HG03175 (cell line): Measurements from ENCODE around the gene PHLDA2.
"Not testable (repeated sequence)": the region's sequence is repeated elsewhere in the genome, so short reads cannot be mapped to it uniquely, and the experiment has no call there.

Source experiments
- ATAC-seq: cut with Tn5 transposase; IDR thresholded peaks from one replicate; pipeline ENCODE4 v1.9.1; 2021; ENCODE audit warnings: mild to moderate bottlenecking, moderate library complexity; ENCODE audit not compliant: unreplicated experiment

Gene PHLDA2

DNA sequence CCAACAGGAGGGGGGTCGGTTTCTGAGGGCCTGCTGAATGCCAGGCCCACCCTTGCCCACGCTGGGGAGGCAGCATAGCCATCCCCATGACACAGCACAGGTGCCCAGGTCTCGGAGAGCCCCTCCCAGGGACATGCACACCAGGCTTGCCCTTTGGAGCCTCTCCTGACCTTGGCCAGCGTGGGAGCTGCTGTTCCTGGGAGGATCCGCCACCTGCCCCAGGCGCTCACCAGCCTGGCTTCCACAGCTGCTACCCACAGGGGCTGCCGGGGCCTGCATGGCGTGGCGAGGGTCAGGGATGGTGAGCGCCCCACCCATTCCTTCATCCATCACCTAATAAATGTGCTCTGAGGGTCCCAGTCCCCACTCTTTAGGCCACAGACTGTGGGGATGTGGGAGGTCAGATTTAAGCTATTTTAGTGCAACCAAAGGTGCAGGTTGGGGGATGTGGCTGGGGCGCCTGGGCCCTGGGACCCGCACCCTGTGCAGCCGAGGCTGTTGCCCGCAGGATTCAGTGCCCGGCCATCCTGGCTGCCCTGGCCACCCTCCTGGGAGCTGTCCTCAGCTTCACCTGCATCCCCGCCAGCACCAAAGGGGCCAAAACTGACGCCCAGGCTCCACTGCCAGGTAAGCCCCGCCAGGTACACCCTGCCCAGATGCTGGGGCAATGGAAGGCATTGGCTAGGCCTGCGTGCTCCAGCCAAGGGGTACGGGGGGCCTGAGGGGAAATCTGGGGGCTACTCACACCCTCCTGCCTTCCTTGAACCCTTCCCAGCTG is 12.9 kb downstream of the PHLDA2 start:
- ATAC-seq: no peak

DNA sequence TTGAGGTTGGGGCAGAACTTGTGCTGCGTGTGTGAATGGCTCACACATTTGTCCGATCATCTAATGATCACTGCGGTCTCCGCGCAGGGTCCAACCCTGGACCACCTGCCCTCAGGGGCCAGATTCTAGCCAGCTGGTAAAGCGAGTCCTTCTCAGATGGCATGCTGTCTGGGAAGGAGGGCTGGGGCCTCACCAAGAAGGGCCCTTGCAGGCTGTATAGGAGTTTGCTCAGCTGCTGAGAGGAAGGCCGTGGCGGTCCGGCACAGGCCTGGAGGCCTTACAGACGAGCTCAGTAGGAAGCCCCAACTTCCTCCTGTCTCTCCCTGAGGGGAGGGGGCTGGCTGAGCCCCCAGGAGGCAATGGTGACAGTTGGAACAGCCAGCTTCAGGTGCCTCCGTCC is 13.7 kb downstream of the PHLDA2 start:
- ATAC-seq: no peak

DNA sequence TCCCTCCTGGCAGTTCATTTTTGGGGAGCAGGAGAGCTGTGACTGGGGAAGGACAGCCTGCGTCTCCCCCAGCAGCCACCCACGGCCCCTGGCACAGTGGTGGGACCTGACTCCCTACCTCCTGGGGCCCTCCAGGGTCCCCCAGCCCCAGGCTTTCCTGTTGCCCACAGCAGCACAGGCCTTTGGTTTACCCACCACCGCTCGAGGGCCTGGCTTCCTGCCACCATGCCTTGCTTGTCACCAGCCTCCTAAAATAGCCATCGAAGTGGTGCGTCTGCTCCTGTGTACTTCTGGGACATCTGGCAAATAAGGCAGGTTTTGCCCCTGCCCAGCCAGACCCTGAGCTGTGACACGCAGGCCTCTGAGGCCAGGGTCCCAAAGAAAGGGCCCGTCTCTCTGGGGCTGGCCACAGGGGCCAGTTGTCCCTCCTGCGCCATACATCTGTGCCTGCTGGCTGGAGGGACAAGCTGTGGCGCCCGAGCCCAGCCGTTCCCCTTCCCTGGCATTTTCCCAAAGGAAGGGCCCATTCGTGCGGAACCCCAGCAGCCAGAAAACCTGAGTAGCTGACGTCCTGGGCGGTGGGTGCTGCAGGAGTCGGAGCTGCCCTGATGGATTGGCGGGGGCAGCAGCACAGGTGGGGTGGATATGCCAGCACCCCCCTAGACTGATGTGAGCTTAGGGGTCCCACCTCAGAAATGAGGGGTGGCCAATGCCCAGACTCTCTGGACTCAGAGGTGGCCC is 14.6 kb downstream of the PHLDA2 start:
- no peak for ATAC-seq

DNA sequence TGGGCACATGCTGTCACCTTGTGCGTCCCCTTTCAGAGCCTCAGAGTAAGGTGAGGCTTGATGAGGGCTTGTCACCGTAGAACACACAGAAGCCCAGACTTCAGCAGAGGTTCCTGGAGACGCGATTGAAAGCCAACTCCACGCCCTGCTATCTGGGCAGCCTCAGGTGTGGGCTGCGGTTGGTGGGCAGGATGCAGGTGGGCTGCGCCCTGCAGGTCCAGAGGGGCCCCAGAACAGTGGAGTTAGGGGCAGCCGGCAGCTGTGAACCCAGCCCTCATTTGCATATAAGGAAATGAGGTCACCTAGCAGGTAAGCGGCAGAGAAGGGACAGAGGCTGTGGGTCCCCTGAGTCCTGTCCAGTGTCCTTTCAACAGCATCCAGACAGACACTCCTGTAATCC is 15.4 kb downstream of the PHLDA2 start:
- no peak for ATAC-seq

DNA sequence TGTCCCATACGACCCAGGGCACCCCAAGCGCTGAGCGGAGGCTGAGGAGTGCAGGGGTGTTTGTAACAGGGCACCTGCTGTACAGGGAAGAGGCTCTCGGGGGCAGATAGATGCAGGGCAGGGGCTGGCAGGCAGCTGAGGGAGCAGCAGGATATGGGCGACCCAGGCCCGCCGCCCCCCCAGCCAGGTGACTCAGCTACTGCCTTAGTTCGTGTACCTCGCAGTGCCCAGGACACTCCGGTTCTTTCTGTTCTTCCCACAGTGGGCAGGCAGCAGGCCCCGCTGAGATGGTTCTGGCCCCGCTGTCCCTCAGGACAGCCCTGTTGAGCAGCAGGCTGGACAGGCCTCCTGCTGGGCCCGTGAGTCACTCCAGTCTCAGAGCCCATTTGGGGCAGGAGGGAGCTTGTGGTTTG is 16.2 kb downstream of the PHLDA2 start:
- ATAC-seq: no peak

DNA sequence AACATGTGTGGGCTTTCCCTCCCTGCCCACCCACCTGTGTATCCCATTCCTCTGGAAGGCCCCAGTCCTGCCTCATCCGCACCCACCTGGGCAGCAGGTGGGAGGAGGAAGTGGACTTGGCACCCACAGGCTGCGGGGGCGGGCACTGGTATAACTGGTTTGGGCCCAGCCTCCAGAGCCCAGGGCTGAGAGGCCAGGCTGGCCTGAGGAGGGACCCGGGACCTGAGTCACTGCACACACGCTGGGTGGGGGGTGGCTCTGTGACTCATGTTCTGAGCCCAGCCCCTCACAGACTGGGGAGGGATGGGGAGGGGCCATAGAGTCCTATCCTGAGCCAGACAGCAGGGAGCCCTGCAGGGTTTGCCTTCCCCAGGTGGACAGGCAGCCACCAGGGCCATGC is 16.7 kb downstream of the PHLDA2 start:
- no peak for ATAC-seq

DNA sequence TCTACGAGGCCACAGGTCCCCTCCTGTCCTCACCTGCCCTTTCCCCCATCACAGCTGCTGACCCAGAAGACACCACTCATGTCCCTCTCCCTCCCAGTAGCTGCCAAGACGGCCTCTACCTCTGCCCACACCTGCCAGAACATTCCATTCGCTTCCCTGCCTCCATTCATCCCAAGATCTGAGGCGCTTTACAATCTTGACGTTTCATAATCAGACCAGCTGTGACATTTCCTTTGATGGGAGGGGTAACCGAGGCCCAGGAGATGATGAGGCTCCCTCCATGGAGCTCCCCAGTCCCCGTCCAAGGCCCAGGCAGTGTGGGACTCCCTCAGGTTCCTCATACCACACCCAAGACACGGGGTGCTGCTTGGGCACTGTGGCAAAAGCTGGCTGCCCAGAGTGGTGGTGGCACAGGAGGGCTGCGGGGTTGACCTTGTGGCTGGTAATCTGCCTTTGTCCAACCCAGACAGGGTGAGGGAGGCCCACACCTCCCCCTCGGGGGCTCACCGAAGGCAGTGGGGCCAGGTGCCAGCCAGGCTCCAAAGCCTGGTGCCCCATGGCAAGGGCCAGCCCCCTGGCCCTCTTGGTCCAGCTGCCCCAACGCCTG is 17.3 kb downstream of the PHLDA2 start:
- no peak for ATAC-seq

DNA sequence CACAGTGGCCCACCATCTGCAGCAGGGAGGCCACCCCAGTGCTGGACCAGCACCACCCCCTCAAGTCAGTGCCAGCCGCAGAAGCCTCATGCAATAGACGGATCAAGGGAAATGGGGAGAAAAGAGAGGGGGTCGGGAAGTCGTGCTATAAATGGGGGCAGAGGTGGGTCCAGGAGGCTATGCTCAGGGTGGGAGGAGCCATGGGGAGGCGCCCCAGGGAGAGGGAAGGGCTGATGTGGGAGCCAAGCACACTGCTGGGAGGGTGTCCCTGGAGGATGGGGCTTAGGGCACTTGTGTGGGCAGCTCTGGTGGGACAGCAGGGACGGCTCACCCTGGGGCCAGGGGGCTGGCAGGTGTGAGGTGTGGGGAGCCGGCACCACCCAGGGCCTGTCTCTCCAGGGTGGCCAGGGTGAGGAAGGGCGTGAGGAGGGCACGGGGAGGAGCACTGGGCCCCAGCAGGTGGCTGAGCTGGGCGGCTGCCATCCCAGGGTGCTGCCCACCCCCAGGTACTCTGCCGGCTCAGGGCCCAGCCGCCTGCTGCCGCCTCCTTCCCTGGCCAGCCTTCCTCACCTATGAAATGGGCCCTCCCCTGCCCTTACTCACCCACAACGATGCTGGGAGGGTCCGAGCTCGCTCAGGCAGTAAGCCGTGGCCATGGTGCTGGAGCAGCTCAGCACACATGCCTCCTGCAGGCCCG is 18.0 kb downstream of the PHLDA2 start:
- no peak for ATAC-seq

DNA sequence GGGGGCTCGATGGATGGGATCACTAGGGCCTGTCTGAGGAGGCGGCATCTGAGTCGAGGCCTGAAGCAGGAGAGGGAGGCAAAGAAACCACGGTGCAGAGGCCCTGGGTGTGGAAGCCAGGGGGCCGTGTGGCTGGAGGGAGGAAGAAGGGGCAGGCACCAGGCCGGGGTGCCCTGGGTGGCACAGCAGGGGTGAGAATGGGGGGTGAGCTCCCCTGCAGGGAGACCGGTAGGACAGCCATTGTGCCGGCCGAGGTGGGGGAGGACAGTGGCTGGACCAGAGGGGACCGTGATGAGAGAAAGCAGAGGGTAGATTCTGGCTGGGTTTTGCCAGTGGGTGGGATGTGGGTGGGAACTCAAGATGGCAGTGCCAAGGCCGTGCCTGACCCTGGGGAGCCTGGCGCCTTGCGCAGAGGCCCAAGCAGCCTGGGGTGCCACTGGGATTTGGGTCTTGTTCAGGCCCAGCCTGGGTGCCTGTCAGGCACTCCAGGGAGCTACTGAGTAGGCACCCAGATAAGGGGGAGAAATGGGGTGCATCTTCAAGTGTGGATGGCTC is 18.7 kb downstream of the PHLDA2 start:
- no peak for ATAC-seq

DNA sequence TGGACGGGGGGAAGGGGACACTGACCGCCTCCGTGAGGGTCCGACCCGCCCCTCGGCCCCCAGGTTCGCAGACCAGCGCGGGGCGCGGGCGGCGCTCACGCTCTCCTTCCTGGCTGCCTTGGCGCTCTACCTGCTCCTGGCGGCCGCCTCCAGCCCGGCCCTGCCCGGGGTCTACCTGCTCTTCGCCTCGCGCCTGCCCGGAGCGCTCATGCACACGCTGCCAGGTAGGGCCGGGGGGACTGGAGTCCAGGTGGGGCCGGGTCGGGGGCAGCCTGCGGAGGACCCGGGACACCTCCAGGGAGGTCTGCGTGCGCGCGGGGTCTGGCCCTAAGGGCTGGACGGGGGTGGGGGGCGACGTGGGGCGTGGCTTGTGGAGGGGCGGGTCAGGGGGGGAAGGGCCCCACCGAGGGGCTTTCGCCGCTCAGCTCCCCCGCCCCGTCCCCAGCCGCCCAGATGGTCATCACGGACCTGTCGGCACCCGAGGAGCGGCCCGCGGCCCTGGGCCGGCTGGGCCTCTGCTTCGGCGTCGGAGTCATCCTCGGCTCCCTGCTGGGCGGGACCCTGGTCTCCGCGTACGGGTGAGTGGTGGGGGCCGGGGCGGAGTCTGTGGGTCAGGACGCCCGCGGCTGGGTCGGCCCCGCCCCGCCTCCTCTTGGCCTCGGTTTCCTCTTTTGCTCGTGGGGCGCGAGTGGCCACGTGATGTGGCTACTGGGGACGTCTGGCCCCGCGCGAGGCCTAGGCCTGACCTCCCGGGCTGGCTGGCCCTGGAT is 19.9 kb downstream of the PHLDA2 start:
- ATAC-seq: no peak

DNA sequence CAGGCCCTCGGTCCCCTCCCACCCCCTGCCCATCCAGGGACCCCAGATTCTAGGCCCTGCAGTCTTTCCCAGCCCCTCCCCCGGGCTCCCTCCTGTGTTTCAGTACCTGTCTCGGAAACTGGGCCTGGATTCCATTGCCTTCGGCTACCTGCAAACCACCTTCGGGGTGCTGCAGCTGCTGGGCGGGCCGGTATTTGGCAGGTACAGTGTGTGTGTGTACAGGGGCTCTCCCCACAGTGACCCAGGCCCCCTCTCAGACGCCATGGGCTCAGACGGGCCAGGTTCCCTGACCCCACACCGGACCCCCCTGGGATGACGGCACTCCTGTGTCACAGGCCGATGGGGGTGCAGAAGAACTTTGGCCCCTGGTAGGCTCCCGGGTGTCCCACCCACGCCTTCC is 21.1 kb downstream of the PHLDA2 start:
- no peak for ATAC-seq

DNA sequence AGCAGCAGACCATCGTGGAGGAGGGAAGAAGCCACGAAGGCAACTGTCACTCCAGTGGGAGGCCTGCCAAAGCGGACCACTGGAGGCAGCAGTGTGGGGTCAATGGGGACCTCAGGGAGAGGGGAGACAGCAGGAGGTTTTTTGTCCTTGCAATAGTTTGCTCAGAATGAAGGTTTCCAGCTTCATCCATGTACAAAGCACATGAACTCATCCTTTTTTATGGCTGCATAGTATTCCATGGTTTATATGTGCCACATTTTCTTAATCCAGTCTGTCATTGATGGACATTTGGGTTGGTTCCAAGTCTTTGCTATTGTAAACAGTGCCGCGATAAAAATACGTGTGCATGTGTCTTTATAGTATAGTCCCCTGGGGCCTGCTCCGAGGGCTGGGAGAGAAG is 23.9 kb downstream of the PHLDA2 start:
- ATAC-seq: not testable (repeated sequence)

DNA sequence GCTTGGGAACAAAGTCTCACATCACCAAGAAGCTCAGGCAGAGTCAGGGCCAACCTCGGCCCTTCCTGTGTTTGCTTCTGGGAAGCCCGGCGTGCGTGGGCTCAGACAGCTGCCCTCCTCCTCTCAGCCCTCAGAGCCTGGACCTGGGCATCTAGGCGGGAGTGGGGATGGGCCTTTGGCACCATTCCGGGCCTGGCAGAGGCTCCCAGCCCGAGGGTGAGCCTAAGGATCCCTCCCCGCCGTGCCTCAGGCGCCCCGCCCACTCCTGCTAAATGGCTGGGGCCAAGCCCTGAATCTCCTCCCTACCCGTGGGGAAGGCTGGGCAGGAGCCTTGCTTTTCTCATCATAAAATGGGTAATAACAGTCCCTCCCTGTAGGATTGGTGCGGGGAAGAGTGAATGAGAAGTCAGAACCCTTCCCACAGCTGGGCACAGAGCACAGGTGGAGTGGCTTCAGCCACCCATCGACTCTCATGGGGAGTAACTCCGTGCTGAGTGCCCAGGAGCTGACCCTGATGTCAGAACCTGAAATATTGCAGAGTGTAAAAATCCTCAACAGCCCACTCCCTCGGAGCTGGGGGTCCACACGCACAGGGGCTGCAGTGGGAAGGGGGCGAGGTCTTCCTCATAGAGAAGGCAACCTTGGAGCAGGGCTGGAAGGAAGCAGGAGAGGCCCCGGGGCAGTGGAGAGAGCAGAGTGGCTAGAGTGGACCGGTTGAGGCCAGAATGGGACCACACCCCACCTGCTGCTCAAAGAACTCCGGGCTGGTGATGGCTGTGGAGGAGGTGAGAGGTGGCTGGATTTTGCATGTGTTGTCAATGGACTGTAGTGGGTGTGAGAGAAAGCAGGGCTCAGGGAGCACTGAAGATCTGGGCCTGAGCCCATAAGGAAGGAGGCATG is 24.8 kb downstream of the PHLDA2 start:
- ATAC-seq: no peak

DNA sequence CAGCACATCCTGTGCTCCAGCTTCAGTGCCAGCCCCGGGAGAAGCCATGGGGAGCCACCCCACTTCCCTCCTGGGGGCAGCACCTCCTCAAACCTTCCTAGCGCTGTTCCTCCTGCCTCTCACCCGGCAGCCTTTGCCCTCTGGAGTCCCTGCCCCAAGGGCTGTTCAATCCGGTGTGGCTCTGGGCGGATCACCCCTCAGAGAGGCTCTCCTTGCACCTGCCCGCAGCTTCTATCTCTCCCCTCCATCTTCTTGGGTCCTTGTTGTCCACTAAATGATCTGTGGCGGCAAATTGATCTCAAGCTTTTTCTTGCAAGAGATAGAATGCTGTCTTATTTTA is 25.6 kb downstream of the PHLDA2 start:
- ATAC-seq: no peak

DNA sequence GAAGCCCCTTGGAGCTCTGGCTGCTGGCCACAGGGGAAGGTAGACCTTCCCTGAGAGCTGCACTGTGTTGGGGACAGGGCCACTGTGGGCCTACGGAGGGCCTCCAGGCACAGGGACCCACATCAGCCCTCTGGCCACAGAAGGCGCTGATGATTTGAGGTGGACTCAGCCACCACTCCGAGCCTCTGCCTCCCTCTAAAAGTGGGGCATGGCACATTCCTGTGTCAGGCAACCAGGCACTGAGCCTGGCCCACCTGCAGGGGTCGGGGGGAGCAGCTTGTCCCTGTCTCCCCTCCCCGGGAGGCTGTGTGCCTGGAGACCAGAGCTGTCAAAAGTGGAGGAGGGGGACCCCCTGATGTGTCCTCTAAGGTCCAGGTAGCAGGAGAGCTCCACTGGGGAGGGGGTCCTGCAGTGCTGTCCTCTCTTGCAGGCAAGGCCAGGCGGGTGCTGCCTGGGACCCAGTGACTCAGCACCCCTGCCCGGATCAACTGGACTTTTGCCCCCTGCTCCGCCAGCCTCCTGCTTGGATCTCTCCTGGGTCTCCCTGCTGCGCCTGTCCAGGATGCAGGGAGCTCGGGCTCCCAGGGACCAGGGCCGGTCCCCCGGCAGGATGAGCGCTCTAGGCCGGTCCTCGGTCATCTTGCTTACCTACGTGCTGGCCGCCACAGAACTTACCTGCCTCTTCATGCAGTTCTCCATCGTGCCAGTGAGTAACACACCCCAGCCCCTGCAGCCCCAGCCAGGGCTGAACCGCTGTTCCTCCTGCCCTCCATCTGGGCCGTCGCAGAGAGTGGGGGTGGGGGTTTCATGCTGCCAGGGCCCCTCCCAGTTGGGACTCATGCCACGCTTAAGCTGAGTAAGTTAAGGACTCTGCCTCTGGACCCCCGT is 26.2 kb downstream of the PHLDA2 start:
- ATAC-seq: no peak

DNA sequence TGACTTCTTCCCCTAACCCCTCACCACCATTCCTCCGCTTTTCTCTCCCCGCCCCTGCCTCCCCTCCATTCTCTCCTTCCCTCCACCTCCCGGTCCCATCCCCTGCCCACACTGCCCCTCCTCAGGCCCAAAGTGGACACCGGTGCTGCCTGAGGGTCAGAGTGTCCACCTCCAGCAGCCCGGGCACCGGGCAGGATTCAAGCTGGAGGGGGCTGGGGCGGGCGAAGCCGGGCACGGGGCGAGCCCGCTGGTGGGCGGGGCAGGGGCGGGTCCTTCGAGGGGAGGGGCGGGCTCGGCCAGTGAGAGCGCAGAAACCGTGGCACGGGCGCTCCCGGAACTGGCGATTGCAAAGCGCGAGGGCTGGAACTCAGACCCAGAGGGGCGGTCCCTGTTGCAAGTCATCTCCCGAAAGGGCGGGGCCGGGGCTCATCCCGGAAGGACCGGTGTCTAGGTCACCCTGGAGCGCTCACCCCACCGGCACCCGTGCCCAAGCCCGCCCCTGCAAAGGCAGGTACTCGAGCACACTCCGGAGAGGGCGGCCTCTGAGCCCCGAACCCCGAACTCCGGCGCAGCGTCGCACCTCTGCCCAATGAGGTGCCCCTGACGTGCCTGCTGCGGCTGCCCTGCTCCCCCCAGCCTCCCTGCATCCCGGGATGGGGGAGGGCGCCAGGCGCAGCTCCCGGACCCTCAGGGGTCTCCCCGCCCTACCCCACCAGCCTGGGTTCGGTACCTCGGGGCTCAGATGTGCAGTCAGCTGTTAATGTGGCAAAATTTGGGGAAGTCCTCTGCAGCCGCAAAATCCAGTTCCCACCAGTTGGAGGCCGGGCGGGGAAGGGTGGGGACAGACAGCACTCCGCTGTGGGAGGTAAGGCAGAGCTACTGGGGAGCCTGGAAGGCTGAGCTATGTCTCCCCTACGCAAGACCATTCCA is 27.1 kb downstream of the PHLDA2 start:
- ATAC-seq: peak; percentile 97

DNA sequence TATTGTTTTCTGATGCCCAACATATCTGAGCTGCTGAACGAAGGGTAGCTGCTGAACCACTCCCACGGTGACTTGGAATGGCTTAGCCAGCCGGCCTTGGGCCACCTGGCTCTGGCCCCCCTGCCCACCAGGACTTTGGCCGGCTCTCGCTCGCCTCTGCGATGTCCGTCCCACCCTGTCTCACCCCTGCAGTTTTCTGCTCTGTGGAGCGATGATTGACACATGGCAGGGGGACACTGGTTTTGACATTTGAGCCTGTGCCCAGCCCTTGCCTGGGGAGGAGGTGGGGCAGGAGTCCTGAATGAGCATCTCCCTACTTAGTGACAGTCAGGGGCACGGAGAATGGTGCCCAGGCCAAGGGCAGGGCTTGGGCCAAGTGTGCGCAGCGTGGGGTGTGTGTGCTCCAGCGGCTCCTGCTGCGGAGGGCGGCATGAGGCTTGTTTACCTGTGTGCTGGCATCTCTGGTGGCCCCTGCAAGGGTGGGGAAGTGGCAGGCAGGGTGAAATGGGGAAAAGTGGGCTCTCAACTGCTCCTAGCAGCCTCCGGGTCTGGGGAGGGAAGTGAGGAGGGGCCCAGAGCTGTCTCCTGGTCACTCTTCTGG is 27.9 kb downstream of the PHLDA2 start:
- ATAC-seq: no peak
